HepG2 (cell line): ENCODE results near the gene ARG2. TPM values are rescaled to one million over a fixed set of nuclear protein-coding genes. Genes with fewer than 3 reads are reported as not detected.

Source experiments
- ATAC-seq: fragments of 200-7000 bp; cut with Tn5 transposase; 3 replicates; pipeline ENCODE4 v1.9.1; 2020; ENCODE audit warnings: mild to moderate bottlenecking, moderate library complexity
- BruUV-seq: library from RNA; stranded (reverse); fragments of 400-500 nt; replicated peaks from 2 replicates; lab custom pipeline; 2021; lab: Mats Ljungman, UMichigan
- CTCF ChIA-PET: fragments of 300-600 bp; formaldehyde crosslinking; extraction: SDS; loops from one replicate; lab custom pipeline; 2021; ENCODE audit warnings: low total read pairs, inconsistent platforms, low intra/inter-chr PET ratio; lab: Yijun Ruan, JAX
- POLR2A ChIA-PET: fragments of 350-600 bp; sonication (Branson Sonifier 250); formaldehyde crosslinking; loops from one replicate; lab custom pipeline; 2020; ENCODE audit warnings: antibody characterized with exemption, inconsistent platforms; lab: Yijun Ruan, JAX
- DNase-seq: peaks from one replicate; pipeline ENCODE4 v3.0.0-alpha.2; 2015; ENCODE audit warnings: low spot score
- FAIRE-seq: peaks from 3 replicates; lab custom pipeline; 2011; peaks lifted over from hg19 to GRCh38; lab: Jason Lieb, UNC
- H2AFZ ChIP-seq: one replicate; pipeline ENCODE4 v1.6.1; 2011; ENCODE audit warnings: low read length, inconsistent platforms
- H3K27ac ChIP-seq: fragments of 300-600 bp; 3 replicates; pipeline ENCODE4 v1.8.0; 2011; ENCODE audit warnings: mixed run types, mild to moderate bottlenecking, mixed read lengths, low read length, inconsistent platforms; ENCODE audit not compliant: insufficient read depth; ENCODE audit errors: extremely low read length
- H3K27me3 ChIP-seq, 2 experiments: fragments of 200-600 bp in 1 of 2; 2 replicates in 1 of 2; 3 replicates in 1 of 2; pipeline versions ENCODE4 v1.6.0 to v1.8.0; 2011; ENCODE audit warnings: low read length in 2 of 2, mild to moderate bottlenecking in 2 of 2, moderate library complexity in 2 of 2, inconsistent platforms in 1 of 2; ENCODE audit not compliant: insufficient read depth in 2 of 2, control insufficient read depth in 1 of 2
- H3K36me3 ChIP-seq, 2 experiments: fragments of 200-600 bp in 1 of 2; replicated peaks in 1 of 2; 2 replicates in 1 of 2; 3 replicates in 1 of 2; pipeline versions ENCODE4 v1.5.1 to v1.8.0; 2011; ENCODE audit warnings: low read length in 2 of 2, inconsistent platforms in 1 of 2; ENCODE audit not compliant: insufficient read depth in 2 of 2, control insufficient read depth in 1 of 2
- H3K4me1 ChIP-seq: 2 replicates; pipeline ENCODE4 v1.5.1; 2012; ENCODE audit warnings: low read length, inconsistent platforms; ENCODE audit not compliant: insufficient read depth
- H3K4me2 ChIP-seq: 2 replicates; pipeline ENCODE4 v1.6.0; 2011; ENCODE audit warnings: low read depth, low read length, inconsistent platforms
- H3K4me3 ChIP-seq, 3 experiments: fragments of 200-600 bp in 1 of 3; sonication (generic), shearing (Covaris generic) in 1 of 3; replicated peaks in 1 of 3; 2 replicates each; pipeline ENCODE4 v1.5.1; 2011 to 2016; ENCODE audit warnings: low read length in 3 of 3, inconsistent platforms in 2 of 3, low read depth in 2 of 3, mild to moderate bottlenecking in 2 of 3, control low read depth in 1 of 3, mixed read lengths in 1 of 3; ENCODE audit not compliant: insufficient read depth in 1 of 3
- H3K79me2 ChIP-seq: one replicate; pipeline ENCODE4 v1.6.1; 2011; ENCODE audit warnings: low read length, inconsistent platforms; ENCODE audit not compliant: insufficient read depth
- H3K9ac ChIP-seq: 2 replicates; pipeline ENCODE4 v1.6.0; 2011; ENCODE audit warnings: mild to moderate bottlenecking, low read depth, low read length, inconsistent platforms; ENCODE audit not compliant: insufficient read depth
- H3K9me3 ChIP-seq: 2 replicates; pipeline ENCODE4 v1.5.1; 2012; ENCODE audit warnings: mild to moderate bottlenecking, low read length
- H4K20me1 ChIP-seq: 2 replicates; pipeline ENCODE4 v1.6.0; 2011; ENCODE audit warnings: inconsistent platforms, mild to moderate bottlenecking, low read length, moderate library complexity; ENCODE audit not compliant: insufficient read depth
- CTCF ChIP-seq: sonication (generic); formaldehyde crosslinking; IDR thresholded peaks from 2 replicates; pipeline ENCODE4 v1.5.0; 2020; ENCODE audit warnings: mild to moderate bottlenecking, missing genetic modification reagents, moderate library complexity
- HOXA5 ChIP-seq: sonication (generic); formaldehyde crosslinking; IDR thresholded peaks from 2 replicates; pipeline ENCODE4 v1.4.0; 2020; ENCODE audit warnings: missing genetic modification reagents
- KDM2A ChIP-seq: sonication (generic); formaldehyde crosslinking; IDR thresholded peaks from 2 replicates; pipeline ENCODE4 v1.4.0; 2020; ENCODE audit warnings: low read depth, missing genetic modification reagents, borderline replicate concordance
- NFRKB ChIP-seq: fragments of 450-650 bp; IDR thresholded peaks from 2 replicates; pipeline ENCODE4 v1.6.1; 2017
- POGZ ChIP-seq: sonication (generic); formaldehyde crosslinking; IDR thresholded peaks from 2 replicates; pipeline ENCODE4 v1.4.0; 2020; ENCODE audit warnings: mild to moderate bottlenecking, missing genetic modification reagents
- PPARG ChIP-seq: conservative IDR thresholded peaks from 2 replicates; pipeline ENCODE4 v1.6.1; 2016; ENCODE audit warnings: missing biosample characterization, missing genetic modification reagents
- RAD21 ChIP-seq: fragments of 450-650 bp; formaldehyde crosslinking; IDR thresholded peaks from 2 replicates; pipeline ENCODE4 v1.5.0; 2020; ENCODE audit warnings: mild to moderate bottlenecking
- RORA ChIP-seq: sonication (generic); formaldehyde crosslinking; IDR thresholded peaks from 2 replicates; pipeline ENCODE4 v1.5.0; 2020; ENCODE audit warnings: mild to moderate bottlenecking, missing genetic modification reagents, moderate library complexity
- SMC3 ChIP-seq: IDR thresholded peaks from 2 replicates; pipeline ENCODE4 v1.6.1; 2011; ENCODE audit warnings: low read length, improper control_type of control experiment
- STAG1 ChIP-seq: sonication (generic); formaldehyde crosslinking; IDR thresholded peaks from 2 replicates; pipeline ENCODE4 v1.4.0; 2020; ENCODE audit warnings: missing genetic modification reagents
- TEAD3 ChIP-seq: optimal IDR thresholded peaks from 2 replicates; pipeline ENCODE3; 2016; ENCODE audit warnings: borderline replicate concordance
- THAP11 ChIP-seq: IDR thresholded peaks from 2 replicates; pipeline ENCODE4 v1.6.1; 2016; ENCODE audit warnings: missing biosample characterization, missing genetic modification reagents
- ZBTB25 ChIP-seq: IDR thresholded peaks from 2 replicates; pipeline ENCODE4 v1.6.1; 2018; ENCODE audit warnings: missing genetic modification reagents
- ZNF335 ChIP-seq: sonication (generic); formaldehyde crosslinking; IDR thresholded peaks from 2 replicates; pipeline ENCODE4 v1.4.0; 2020; ENCODE audit warnings: missing genetic modification reagents
- ZNF574 ChIP-seq: sonication (generic); formaldehyde crosslinking; IDR thresholded peaks from 2 replicates; pipeline ENCODE4 v1.4.0; 2020; ENCODE audit warnings: missing genetic modification reagents
- ZNF7 ChIP-seq: IDR thresholded peaks from 2 replicates; pipeline ENCODE4 v1.6.1; 2016; ENCODE audit warnings: missing biosample characterization, missing genetic modification reagents
- WGBS: methylation state at CpG from one replicate; pipeline ENCODE4 v1.1.6; 2017; ENCODE audit warnings: low lambda C conversion rate; 5-methylcytosine and 5-hydroxymethylcytosine counted together
- in situ Hi-C: cut with HindIII; loops from 2 replicates; pipeline ENCODE4 v1.10.0; 2017; ENCODE audit warnings: low pct_unique_long_range_greater_than_20kb; ENCODE audit not compliant: extremely low pct_ligation_motif_present
- intact Hi-C: fragments of 100-400 bp; cut with micrococcal nuclease; formaldehyde crosslinking; loops from one replicate; pipeline ENCODE4 v1.10.0; 2022; ENCODE audit not compliant: unreplicated experiment
- polyA plus RNA-seq, 8 experiments: library from polyadenylated mRNA; depleted of rRNA in 3 of 8; stranded (reverse) in 7 of 8; unstranded in 1 of 8; fragments of >200 nt; fragmentation: Illumina TruSeq in 4 of 8; extraction: Trizol in 4 of 8; gene quantifications; 2 replicates each; pipeline versions ENCODE4 v1.2.1 to v1.2.3, GENCODE V29; 2011 to 2016; ENCODE audit warnings: low read depth in 4 of 8, missing spikeins in 1 of 8, mixed read lengths in 1 of 8; ENCODE audit not compliant: insufficient read depth in 1 of 8
- total RNA-seq, 5 experiments: library from RNA; depleted of rRNA; stranded (reverse); fragments of >200 nt; fragmentation: Illumina TruSeq; extraction: Trizol; gene quantifications; 2 replicates each; pipeline ENCODE4 v1.2.3, GENCODE V29; 2016; ENCODE audit warnings: low read depth in 1 of 5

The ARG2 gene
- total and polyA plus RNA-seq, 2 of the 13 experiments (the other 11 are each of a cell fraction or from before 2014, with no cell fraction given) = 37.5 to 73.6 TPM

- FAIRE-seq (peak; percentile 79), ATAC-seq (peak; percentile 94), DNase-seq (peak; percentile 58)
- peaks cover 4% of the 10 kb centered on the region in 2 experiments; a peak in 2 of 5 replicates for H3K36me3 ChIP-seq
- no peak overlapping the region for H3K27ac ChIP-seq
- TF ChIP-seq ZNF7 (CRISPR knock-in tag) (no peak), ZNF574 (CRISPR knock-in tag) (0 out of 2 replicates have a peak, but pooled peaks have one; percentile 14), CTCF (peak; percentile 88), THAP11 (CRISPR knock-in tag) (0 out of 2 replicates have a peak, but pooled peaks have one; percentile 29), KDM2A (CRISPR knock-in tag) (0 out of 2 replicates have a peak, but pooled peaks have one; percentile 18), STAG1 (peak; percentile 94), POGZ (CRISPR knock-in tag) (no peak), HOXA5 (CRISPR knock-in tag) (peak; percentile 52; the same call in 1 of the 2 replicates), TEAD3 (CRISPR knock-in tag) (peak; percentile 10), PPARG (CRISPR knock-in tag) (0 out of 2 replicates have a peak, but pooled peaks have one; percentile 18), RORA (CRISPR knock-in tag) (no peak), ZBTB25 (CRISPR knock-in tag) (peak; percentile 46; the same call in 1 of the 2 replicates), ZNF335 (CRISPR knock-in tag) (0 out of 2 replicates have a peak, but pooled peaks have one; percentile 39), RAD21 (CRISPR knock-in tag) (peak; percentile 80), NFRKB (no peak), SMC3 (peak; percentile 94)
- no peaks in the 10 kb centered on the region for H4K20me1 ChIP-seq
- POLR2A ChIA-PET = interaction anchor here (0.6 to 1.9 kb wide), 4 partner anchors 16 to 120 kb away, joined by 3 to 6 read pairs (median 4); partner anchors contain the start of gene PIGH
- 81% methylated on average over 6 of the region's 6 CpGs for WGBS
- BruUV-seq = no TSS peak
- H3K4me1 ChIP-seq = peaks cover 9% of the 10 kb centered on the region
- H2AFZ ChIP-seq = no peak overlapping the region
- H3K27me3 ChIP-seq = no peaks in the 10 kb centered on the region
- intact Hi-C loops = loop anchor here (1.0 to 5.0 kb wide), 4 partner anchors 34 to 120 kb away; no protein-coding TSS in a partner anchor
- in situ Hi-C loops = loop anchor here (10.0 kb wide), 2 partner anchors 81 to 121 kb away; partner anchors contain the start of gene RDH12
- no peak overlapping the region for H3K9ac ChIP-seq
- no peak overlapping the region for H3K4me2 ChIP-seq
- no peaks in the 10 kb centered on the region for H3K9me3 ChIP-seq
- H3K79me2 ChIP-seq = no peaks in the 10 kb centered on the region
- H3K4me3 ChIP-seq = no peak overlapping the region
- CTCF ChIA-PET = interaction anchor here (1.2 to 3.5 kb wide), 4 partner anchors 35 to 121 kb away, joined by 3 to 49 read pairs (median 16); partner anchors contain the start of gene ARG2
Measured at GRCh38 chr14:67583711-67584644, 35.7 kb upstream of the ARG2 start.
